Measurements from ENCODE around the gene MAPK8IP1. TPM values are rescaled to one million over a fixed set of nuclear protein-coding genes. Genes with fewer than 3 reads are reported as not detected.
A peak's percentile ranks its signal among the peaks of the same experiment; 100 is the strongest.

MAPK8IP1 gene
- total and polyA plus RNA-seq, 12 donors = 14.5 to 73.7 (median 33.3) TPM

DNA sequence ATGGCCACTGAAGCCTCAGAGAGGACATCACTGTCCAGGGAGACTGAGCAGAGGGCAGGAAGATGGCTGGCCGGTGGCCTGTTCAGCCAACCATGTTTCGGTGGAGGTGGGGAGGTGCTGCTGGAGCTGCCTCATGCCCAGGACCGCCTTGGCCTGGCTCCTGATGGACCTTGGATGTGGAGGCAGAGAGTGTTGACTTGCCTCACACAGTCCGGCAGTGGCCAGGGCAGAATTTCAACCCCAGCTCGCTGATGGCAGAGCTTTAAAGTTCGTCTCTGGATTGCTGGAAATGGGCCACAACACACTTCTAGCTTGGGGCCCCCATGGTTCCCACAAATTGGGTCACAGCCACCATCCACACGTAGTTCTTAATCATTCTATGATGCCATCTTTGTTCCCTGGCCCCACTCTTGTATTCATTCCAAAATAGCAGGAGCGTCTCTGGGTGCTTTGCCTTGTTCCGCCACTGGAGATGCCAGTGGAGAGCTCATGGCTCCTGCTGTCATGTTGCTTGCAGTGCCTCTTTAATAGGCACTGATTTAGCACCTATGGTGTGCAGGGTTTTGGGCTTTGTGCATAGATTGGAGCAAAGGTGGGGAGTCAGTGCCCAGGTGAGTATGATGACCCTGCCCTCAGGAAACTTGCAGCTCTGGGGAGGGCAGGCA lies 5.6 kb downstream of the MAPK8IP1 start:
- Histone ChIP-seq H3K9me3 (replicated peaks in 1 of 3) (no peaks in the 10 kb centered on the region), H3K4me3 (no peak overlapping the region), H3K4me1 (replicated peaks in 1 of 2) (peaks cover 0 to 2% of the 10 kb centered on the region in 2 donors), H3K27me3 (no peaks in the 10 kb centered on the region), H3K36me3 (replicated peaks in 1 of 2) (no peaks in the 10 kb centered on the region), H3K27ac (no peak overlapping the region)
- no peak for DNase-seq
- TF ChIP-seq, protein P1, sequence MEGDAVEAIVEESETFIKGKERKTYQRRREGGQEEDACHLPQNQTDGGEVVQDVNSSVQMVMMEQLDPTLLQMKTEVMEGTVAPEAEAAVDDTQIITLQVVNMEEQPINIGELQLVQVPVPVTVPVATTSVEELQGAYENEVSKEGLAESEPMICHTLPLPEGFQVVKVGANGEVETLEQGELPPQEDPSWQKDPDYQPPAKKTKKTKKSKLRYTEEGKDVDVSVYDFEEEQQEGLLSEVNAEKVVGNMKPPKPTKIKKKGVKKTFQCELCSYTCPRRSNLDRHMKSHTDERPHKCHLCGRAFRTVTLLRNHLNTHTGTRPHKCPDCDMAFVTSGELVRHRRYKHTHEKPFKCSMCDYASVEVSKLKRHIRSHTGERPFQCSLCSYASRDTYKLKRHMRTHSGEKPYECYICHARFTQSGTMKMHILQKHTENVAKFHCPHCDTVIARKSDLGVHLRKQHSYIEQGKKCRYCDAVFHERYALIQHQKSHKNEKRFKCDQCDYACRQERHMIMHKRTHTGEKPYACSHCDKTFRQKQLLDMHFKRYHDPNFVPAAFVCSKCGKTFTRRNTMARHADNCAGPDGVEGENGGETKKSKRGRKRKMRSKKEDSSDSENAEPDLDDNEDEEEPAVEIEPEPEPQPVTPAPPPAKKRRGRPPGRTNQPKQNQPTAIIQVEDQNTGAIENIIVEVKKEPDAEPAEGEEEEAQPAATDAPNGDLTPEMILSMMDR (IDR thresholded peaks at IDR 0.05) = no peak
- TF ChIP-seq POLR2A (IDR thresholded peaks at IDR 0.05) = no peak
- 86 to 93% (median 88%) methylated on average over 8 to 9 of the region's 9 CpGs for WGBS, 4 donors
- intact Hi-C loops (cut with DNase I) = no loop called here

DNA sequence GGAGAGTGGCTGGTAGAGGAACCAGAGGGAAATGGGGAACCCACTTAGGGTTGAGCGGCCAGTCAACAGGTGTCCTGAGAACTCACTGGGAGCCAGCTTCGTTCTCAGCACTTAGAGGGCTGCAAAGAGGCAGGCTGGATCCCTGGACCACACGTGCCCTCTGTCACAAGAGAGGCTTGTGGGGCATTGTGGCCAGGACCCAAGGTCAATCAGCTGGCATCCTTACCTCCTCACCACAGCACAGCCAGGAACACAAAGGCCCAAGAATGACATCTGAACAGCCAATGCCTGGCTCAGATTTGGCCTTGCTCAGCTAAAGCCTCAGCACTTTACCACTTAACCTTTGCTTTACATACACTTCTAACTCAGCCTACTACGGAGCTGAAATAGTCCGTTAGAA lies 7.4 kb downstream of the MAPK8IP1 start:
- TF ChIP-seq, protein P1 (IDR thresholded peaks at IDR 0.05) = no peak
- no peak for TF ChIP-seq POLR2A (IDR thresholded peaks at IDR 0.05)
- H3K9me3 ChIP-seq (replicated peaks in 1 of 3) = no peaks in the 10 kb centered on the region
- DNase-seq = peak in 5 of 7 donors; percentile 44 to 76 (median 64)
- WGBS, 4 donors = 60 to 65% (median 61%) methylated on average over 4 to 5 of the region's 5 CpGs
- intact Hi-C loops (cut with DNase I) = no loop called here
- no peak overlapping the region for H3K27ac ChIP-seq
- H3K27me3 ChIP-seq = no peaks in the 10 kb centered on the region
- H3K4me3 ChIP-seq = no peak overlapping the region
- no peaks in the 10 kb centered on the region for H3K4me1 ChIP-seq (replicated peaks in 1 of 2)
- no peaks in the 10 kb centered on the region for H3K36me3 ChIP-seq (replicated peaks in 1 of 2)

DNA sequence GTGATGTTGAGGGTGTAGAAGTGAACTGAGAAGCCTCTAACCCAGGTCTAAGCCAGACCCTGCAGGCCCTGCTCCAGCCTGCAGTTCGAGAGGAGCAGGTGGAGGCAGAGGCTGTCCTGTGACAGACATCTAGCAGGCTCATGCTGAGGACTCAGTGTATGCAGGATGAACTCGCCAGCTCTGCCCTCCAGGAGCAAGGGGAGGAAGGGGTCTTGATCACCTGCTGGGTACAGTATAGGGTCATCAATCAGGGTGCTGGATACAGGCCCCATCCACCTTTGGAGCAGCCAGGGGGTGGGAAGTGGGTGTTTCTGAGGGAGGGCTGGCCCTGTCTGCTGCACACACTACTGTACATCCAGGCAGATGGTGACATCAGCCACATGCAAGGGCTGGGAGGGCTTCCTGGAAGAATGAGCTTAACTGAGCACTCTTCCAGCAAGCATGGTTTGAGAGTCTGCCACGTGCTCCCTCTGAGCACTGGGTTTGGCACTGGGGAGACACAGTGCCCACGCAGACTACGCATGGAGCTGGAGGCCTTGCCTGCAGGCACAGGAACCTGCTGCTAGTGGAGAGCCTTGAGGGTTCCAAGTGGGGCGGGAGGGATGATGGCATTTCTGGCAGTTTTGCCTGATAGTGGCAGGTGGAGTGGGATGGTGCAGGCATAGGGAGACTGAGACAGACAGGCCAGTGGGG lies 9.2 kb downstream of the MAPK8IP1 start:
- Histone ChIP-seq H3K9me3 (replicated peaks in 1 of 3) (no peaks in the 10 kb centered on the region), H3K27ac (no peak overlapping the region), H3K36me3 (replicated peaks in 1 of 2) (no peaks in the 10 kb centered on the region), H3K4me3 (no peak overlapping the region), H3K4me1 (replicated peaks in 1 of 2) (peaks cover 5 to 8% of the 10 kb centered on the region in 2 donors), H3K27me3 (no peaks in the 10 kb centered on the region)
- WGBS, 4 donors = 79 to 86% (median 82%) methylated on average over 5 to 6 of the region's 6 CpGs; no CpG with 5 or more reads in 1 of the 4 donors
- intact Hi-C loops (cut with DNase I) = no loop called here
- TF ChIP-seq, protein P1 (IDR thresholded peaks at IDR 0.05) = no peak
- TF ChIP-seq POLR2A (IDR thresholded peaks at IDR 0.05) = no peak
- DNase-seq = no peak

DNA sequence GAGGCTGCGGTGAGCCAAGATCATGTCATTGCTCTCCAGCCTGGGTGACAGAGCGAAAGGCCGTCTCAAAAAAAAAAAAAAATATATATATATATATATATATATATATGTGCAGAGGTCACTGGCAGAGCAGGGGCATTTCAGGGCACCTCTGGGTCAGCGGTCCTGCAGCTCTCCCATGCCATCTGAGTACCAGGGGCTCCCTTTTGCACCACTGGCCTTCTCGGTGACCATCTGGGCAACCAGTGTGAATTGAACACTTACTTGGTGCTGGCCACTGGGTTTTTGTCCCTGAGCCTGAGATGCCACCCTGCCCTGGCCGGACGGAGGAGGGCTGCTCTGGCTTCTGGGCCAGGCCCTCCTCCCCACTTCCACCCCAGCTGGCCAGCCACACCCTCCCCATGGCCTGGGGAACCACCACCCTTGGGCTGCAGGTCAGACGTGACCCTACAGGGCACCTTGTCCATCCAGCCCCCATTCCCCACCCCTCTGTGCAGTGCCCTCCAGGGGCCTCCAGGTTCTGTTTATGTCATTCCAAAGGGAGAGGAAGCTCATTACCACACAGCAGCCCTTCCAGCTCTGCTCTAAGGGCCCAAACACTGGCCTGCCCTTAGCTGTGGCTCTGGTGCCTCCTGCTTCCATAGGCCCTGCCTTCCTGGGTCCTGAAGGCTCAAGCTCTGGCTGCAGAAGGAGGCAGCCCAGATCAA lies 10.3 kb downstream of the MAPK8IP1 start:
- DNase-seq = no peak
- TF ChIP-seq, protein P1 (IDR thresholded peaks at IDR 0.05) = no peak
- no peak for TF ChIP-seq POLR2A (IDR thresholded peaks at IDR 0.05)
- H3K27ac ChIP-seq = peak overlapping the region in 1 of 5 donors; percentile 38
- H3K36me3 ChIP-seq (replicated peaks in 1 of 2) = no peaks in the 10 kb centered on the region
- no peaks in the 10 kb centered on the region for H3K9me3 ChIP-seq (replicated peaks in 1 of 3)
- intact Hi-C loops (cut with DNase I) = no loop called here
- H3K4me3 ChIP-seq = no peak overlapping the region
- H3K27me3 ChIP-seq = no peaks in the 10 kb centered on the region
- WGBS, 4 donors = 90 to 98% (median 93%) methylated on average over 5 to 8 of the region's 8 CpGs
- peaks cover 9 to 12% of the 10 kb centered on the region in 2 donors for H3K4me1 ChIP-seq (replicated peaks in 1 of 2)

All from adrenal gland (tissue), 12 donors.